GM12865 (cell line): ENCODE results near the gene NUDT8.

Experiments used
- DNase-seq: peaks from one replicate; pipeline ENCODE4 v3.0.0; 2010; ENCODE audit warnings: low read depth
- H3K4me3 ChIP-seq: 2 replicates; pipeline ENCODE4 v1.5.1; 2011; ENCODE audit warnings: mild to moderate bottlenecking, low read depth, low read length, control low read depth
- TF ChIP-seq, protein P1 (sequence below): IDR thresholded peaks from 2 replicates; pipeline ENCODE4 v1.5.1; 2011; ENCODE audit warnings: low read length, control low read depth, low read depth, inconsistent platforms; ENCODE audit not compliant: insufficient read depth; ENCODE audit errors: missing control alignments

The NUDT8 gene

DNA sequence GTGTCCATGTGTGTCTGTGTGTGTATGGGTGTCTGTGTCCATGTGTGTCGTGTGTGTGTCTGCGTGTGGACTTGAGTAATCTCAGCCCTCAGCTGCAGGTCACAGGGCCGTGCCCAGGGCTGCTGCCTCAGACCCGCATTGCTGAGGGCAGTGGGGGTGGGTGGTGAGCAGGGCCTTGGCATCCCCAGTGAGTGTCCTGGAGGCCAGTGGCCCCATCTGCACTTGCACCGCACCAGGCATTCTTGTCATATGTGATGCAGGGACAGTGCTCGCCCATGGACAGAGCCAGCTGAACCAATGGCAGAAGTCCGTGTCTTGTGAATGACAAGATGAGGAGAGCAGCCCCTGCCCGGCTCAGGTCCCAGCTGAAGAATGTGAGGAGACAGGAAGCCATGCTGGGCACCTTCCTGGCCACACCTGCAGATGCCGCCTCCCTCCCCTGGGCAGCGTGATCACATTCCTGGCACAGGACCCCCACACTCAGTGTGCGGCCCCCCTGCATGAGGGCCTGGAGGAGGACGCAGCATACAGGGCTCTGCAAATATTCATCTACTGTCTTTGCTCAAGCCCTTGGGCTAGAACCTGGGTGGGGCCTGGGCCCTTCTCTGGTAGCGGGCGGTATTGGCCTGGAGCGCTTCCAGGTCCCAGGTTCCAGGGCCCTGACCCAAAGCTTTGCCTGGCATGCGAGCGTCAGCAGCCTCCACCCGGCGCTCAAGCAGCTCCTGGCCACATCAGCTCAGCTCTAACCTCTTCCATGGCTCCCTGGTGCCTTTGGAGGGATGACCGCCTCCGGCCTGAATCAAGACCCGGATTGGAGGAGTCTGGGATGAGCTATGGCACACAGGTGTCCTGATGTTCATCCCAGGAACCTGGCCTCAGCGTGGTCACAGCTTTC is 40.8 kb upstream of the NUDT8 start:
- DNase-seq, result no peak
- TF ChIP-seq, protein P1, sequence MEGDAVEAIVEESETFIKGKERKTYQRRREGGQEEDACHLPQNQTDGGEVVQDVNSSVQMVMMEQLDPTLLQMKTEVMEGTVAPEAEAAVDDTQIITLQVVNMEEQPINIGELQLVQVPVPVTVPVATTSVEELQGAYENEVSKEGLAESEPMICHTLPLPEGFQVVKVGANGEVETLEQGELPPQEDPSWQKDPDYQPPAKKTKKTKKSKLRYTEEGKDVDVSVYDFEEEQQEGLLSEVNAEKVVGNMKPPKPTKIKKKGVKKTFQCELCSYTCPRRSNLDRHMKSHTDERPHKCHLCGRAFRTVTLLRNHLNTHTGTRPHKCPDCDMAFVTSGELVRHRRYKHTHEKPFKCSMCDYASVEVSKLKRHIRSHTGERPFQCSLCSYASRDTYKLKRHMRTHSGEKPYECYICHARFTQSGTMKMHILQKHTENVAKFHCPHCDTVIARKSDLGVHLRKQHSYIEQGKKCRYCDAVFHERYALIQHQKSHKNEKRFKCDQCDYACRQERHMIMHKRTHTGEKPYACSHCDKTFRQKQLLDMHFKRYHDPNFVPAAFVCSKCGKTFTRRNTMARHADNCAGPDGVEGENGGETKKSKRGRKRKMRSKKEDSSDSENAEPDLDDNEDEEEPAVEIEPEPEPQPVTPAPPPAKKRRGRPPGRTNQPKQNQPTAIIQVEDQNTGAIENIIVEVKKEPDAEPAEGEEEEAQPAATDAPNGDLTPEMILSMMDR, result no peak
- H3K4me3 ChIP-seq, result no peak overlapping the region

GRCh38 chr11:67668192-67668551 is 38.4 kb upstream of the NUDT8 start:
- TF ChIP-seq, protein P1, result no peak
- no peak overlapping the region for H3K4me3 ChIP-seq
- no peak for DNase-seq

DNA sequence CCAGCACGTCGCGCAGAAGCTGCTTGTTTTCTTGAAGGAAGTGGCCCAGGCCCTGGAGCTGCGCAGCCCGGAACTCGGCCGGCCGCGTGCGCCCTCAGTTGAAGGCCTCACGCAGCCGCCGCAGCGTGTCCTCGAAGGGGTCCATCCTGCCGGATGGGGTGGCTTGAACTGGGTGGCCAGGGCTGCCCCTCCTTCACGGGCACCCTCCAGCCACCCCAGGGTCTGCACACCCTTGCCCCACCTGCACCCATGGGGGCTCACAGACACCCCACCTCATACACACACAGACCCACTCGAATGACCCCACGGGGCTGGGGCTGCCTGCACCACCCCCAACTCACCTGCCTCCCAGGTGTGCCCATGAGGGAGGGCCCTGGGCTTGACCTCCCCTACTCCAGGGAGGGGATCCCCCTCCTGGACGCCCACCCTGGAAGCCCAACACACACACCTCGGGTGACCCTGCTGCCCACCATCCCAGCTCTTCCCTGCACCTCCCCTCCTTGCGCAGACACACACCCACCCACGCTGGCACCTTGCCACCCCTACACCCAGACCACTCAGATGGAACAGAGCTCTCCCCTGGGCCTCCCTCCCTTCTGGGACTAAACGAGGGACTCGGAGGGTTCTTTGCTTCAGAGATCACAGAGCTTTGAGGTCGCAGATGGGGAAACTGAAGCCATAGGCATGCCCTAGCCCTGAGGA is 37.9 kb upstream of the NUDT8 start:
- TF ChIP-seq, protein P1, result no peak
- peak; percentile 57 for DNase-seq
- H3K4me3 ChIP-seq, result no peak overlapping the region

DNA sequence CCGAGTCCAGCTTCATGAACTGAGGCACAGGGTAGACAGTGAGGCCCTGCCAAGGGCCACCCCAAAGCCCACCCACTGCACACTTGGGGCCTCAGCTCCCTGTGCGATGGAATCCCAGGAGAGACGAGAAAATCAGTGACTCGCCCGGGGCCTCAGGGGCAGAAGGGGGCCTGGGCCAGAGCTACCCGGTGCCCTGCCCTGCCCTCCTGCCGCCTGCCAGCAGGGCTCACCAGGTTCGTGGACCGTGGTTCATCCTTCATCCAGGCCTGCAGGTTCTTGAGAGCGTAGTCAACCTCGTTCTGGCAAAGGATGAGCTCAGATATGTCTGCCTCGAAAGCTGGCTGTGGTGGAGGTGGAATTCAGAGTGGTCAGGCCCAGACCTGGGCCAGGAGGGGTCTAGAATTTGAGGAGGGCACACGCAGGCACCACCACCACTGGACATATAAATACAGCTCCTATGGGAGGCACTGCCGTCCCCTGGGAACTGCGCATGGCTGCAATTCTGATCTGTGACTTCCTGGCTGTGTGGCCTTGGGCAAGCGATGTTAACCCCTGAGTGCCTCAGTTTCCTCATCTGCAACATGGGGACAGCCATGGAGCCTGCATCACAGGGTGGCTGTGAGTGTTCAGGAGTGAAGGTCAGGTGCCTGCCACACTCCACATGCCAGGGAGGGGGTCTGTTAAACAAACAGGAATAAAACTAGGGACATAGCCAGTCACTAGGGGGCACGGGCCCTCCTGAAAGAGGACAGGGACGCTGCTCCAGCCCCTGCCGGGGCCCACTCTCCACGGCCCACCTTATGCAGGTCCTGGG is 37.1 kb upstream of the NUDT8 start:
- H3K4me3 ChIP-seq, result no peak overlapping the region
- TF ChIP-seq, protein P1, result no peak
- no peak for DNase-seq

GRCh38 chr11:67666303-67666645 is 36.5 kb upstream of the NUDT8 start:
- DNase-seq, result no peak
- no peak overlapping the region for H3K4me3 ChIP-seq
- TF ChIP-seq, protein P1, result no peak

GRCh38 chr11:67665541-67666302 is 36.0 kb upstream of the NUDT8 start:
- no peak for DNase-seq
- no peak overlapping the region for H3K4me3 ChIP-seq
- TF ChIP-seq, protein P1, result no peak
